Keratinocyte (primary cell): ENCODE measurements around the gene NALCN. TPM values are rescaled to one million over a fixed set of nuclear protein-coding genes. Genes with fewer than 3 reads are reported as not detected.

ENCODE experiments used
- DNase-seq: peaks from one replicate; pipeline ENCODE4 v3.0.0-alpha.2; 2011; ENCODE audit warnings: low read depth, missing footprints, low spot score
- FAIRE-seq: peaks from 2 replicates; lab custom pipeline; 2011; peaks lifted over from hg19 to GRCh38; lab: Jason Lieb, UNC
- H2AFZ ChIP-seq: 2 replicates; pipeline ENCODE4 v1.6.0; 2012; ENCODE audit warnings: low read length, control low read depth, inconsistent platforms; ENCODE audit not compliant: control insufficient read depth
- H3K27ac ChIP-seq: 2 replicates; pipeline ENCODE4 v1.5.1; 2011; ENCODE audit warnings: low read length; ENCODE audit not compliant: control insufficient read depth, insufficient read depth
- H3K27me3 ChIP-seq: 3 replicates; pipeline ENCODE4 v1.6.0; 2011; ENCODE audit warnings: low read length; ENCODE audit not compliant: control insufficient read depth, insufficient read depth; ENCODE audit errors: extremely low read depth
- H3K36me3 ChIP-seq, 2 experiments: 2 replicates in 1 of 2; 3 replicates in 1 of 2; pipeline ENCODE4 v1.5.1; 2011; ENCODE audit warnings: low read length in 2 of 2, mild to moderate bottlenecking in 1 of 2; ENCODE audit not compliant: control insufficient read depth in 2 of 2, insufficient read depth in 2 of 2; ENCODE audit errors: extremely low read depth in 1 of 2
- H3K4me1 ChIP-seq: 3 replicates; pipeline ENCODE4 v1.5.1; 2011; ENCODE audit warnings: low read length; ENCODE audit not compliant: control insufficient read depth, insufficient read depth; ENCODE audit errors: extremely low read depth
- H3K4me2 ChIP-seq: 3 replicates; pipeline ENCODE4 v1.6.0; 2011; ENCODE audit warnings: low read depth, low read length; ENCODE audit not compliant: control insufficient read depth, insufficient read depth; ENCODE audit errors: extremely low read depth
- H3K4me3 ChIP-seq, 3 experiments: fragments of 200-600 bp in 1 of 3; sonication (generic) in 1 of 3; 2 replicates in 2 of 3; 3 replicates in 1 of 3; pipeline ENCODE4 v1.5.1; 2011 to 2016; ENCODE audit warnings: low read length in 3 of 3, mild to moderate bottlenecking in 3 of 3, control low read depth in 2 of 3, inconsistent platforms in 1 of 3, low read depth in 1 of 3, mixed read lengths in 1 of 3, mixed run types in 1 of 3, moderate library complexity in 1 of 3; ENCODE audit not compliant: control insufficient read depth in 2 of 3, insufficient read depth in 2 of 3; ENCODE audit errors: extremely low read depth in 1 of 3
- H3K79me2 ChIP-seq: 2 replicates; pipeline ENCODE4 v1.6.0; 2012; ENCODE audit warnings: low read length; ENCODE audit not compliant: control insufficient read depth, insufficient read depth
- H3K9ac ChIP-seq: 3 replicates; pipeline ENCODE4 v1.6.0; 2011; ENCODE audit warnings: low read length; ENCODE audit not compliant: control insufficient read depth, insufficient read depth; ENCODE audit errors: extremely low read depth
- H3K9me1 ChIP-seq: 3 replicates; pipeline ENCODE4 v1.6.0; 2011; ENCODE audit warnings: low read length; ENCODE audit not compliant: control insufficient read depth, insufficient read depth; ENCODE audit errors: extremely low read depth
- H3K9me3 ChIP-seq: 2 replicates; pipeline ENCODE4 v1.5.1; 2012; ENCODE audit warnings: low read depth, low read length; ENCODE audit not compliant: control insufficient read depth
- H4K20me1 ChIP-seq: 3 replicates; pipeline ENCODE4 v1.6.0; 2011; ENCODE audit warnings: low read length; ENCODE audit not compliant: control insufficient read depth, insufficient read depth; ENCODE audit errors: extremely low read depth
- CTCF ChIP-seq, 3 experiments: IDR thresholded peaks in 1 of 3; conservative IDR thresholded peaks in 1 of 3; optimal IDR thresholded peaks in 1 of 3; 2 replicates in 2 of 3; 3 replicates in 1 of 3; pipeline versions ENCODE3 to v1.5.1; 2011; ENCODE audit warnings: low read length in 3 of 3, mild to moderate bottlenecking in 3 of 3, moderate library complexity in 2 of 3, control low read depth in 1 of 3, inconsistent platforms in 1 of 3; ENCODE audit not compliant: insufficient read depth in 2 of 3; ENCODE audit errors: extremely low read depth in 1 of 3
- EZH2 ChIP-seq: IDR thresholded peaks from one replicate; pipeline ENCODE4 v1.6.1; 2012; ENCODE audit warnings: inconsistent platforms, mild to moderate bottlenecking, low read length, moderate library complexity
- dilution Hi-C: fragments of 300-500 bp; cut with MboI; formaldehyde crosslinking; loops from one replicate; pipeline ENCODE4 v1.7.0; 2020; ENCODE audit warnings: low sequenced_read_pairs; ENCODE audit not compliant: extremely low pct_ligation_motif_present
- polyA plus RNA-seq, 5 experiments: library from polyadenylated mRNA; depleted of rRNA in 3 of 5; stranded (reverse) in 3 of 5; stranded (forward) in 1 of 5; unstranded in 1 of 5; fragments of >200 nt; gene quantifications; 1 replicate in 1 of 5; 2 replicates in 3 of 5; 3 replicates in 1 of 5; pipeline versions ENCODE4 v1.2.1 to v1.2.3, GENCODE V29; 2011 to 2012; ENCODE audit warnings: missing spikeins in 2 of 5, low read depth in 1 of 5, low replicate concordance in 1 of 5

Gene NALCN
- polyA plus RNA-seq, 1 donor (not counting 4 experiments of a cell fraction or from before 2014, with no cell fraction given), result 0.16 TPM

GRCh38 chr13:101417501-101417900 lies 1.2 kb upstream of the NALCN start:
- TF ChIP-seq EZH2 (no peak), CTCF (optimal IDR thresholded peaks at IDR 0.05 in 1 of 3, IDR thresholded peaks at IDR 0.05 in 1 of 3, conservative IDR thresholded peaks at IDR 0.05 in 1 of 3; ENCODE audit: extremely low read depth in 1 of 3, insufficient read depth in 2 of 3, low read length in 3 of 3) (no peak)
- dilution Hi-C loops, result no loop called here
- Histone ChIP-seq H3K36me3 (no peaks in the 10 kb centered on the region), H3K27me3 (peaks cover 6% of the 10 kb centered on the region), H3K9me3 (no peaks in the 10 kb centered on the region), H3K4me2 (no peak overlapping the region), H3K79me2 (no peaks in the 10 kb centered on the region), H3K4me1 (peaks cover 3% of the 10 kb centered on the region), H2AFZ (no peak overlapping the region), H3K4me3 (no peak overlapping the region), H3K27ac (no peak overlapping the region), H4K20me1 (no peaks in the 10 kb centered on the region), H3K9ac (no peak overlapping the region), H3K9me1 (no peaks in the 10 kb centered on the region)
- no peak for FAIRE-seq
- DNase-seq, result no peak

- TF ChIP-seq EZH2, result no peak
- Histone ChIP-seq H3K4me2 (peak overlapping the region; percentile 85), H3K9me1 (no peaks in the 10 kb centered on the region), H4K20me1 (no peaks in the 10 kb centered on the region), H3K27me3 (peaks cover 9% of the 10 kb centered on the region), H3K4me3 (peak overlapping the region in 1 of 3 experiments; percentile 65), H3K4me1 (peaks cover 3% of the 10 kb centered on the region), H2AFZ (peak overlapping the region; percentile 87), H3K9me3 (no peaks in the 10 kb centered on the region), H3K79me2 (no peaks in the 10 kb centered on the region), H3K9ac (peak overlapping the region; percentile 58), H3K27ac (no peak overlapping the region), H3K36me3 (no peaks in the 10 kb centered on the region)
- dilution Hi-C loops, result no loop called here
- FAIRE-seq (no peak), DNase-seq (no peak)
Measured at GRCh38 chr13:101417043-101417406, 717 bp upstream of the NALCN start.
